HepG2 (cell line): ENCODE results near the gene HAUS5. TPM values are rescaled to one million over a fixed set of nuclear protein-coding genes. Genes with fewer than 3 reads are reported as not detected.

Source experiments
- CENPT ChIP-seq: sonication (generic); formaldehyde crosslinking; IDR thresholded peaks from 2 replicates; pipeline ENCODE4 v1.8.0; 2022; ENCODE audit warnings: low read depth, mild to moderate bottlenecking, moderate library complexity, missing genetic modification reagents
- EED ChIP-seq: sonication (generic); formaldehyde crosslinking; IDR thresholded peaks from 2 replicates; pipeline ENCODE4 v1.5.0; 2020; ENCODE audit warnings: mild to moderate bottlenecking, missing genetic modification reagents
- GATAD1 ChIP-seq: IDR thresholded peaks from 2 replicates; pipeline ENCODE4 v1.6.1; 2016; ENCODE audit warnings: missing genetic modification reagents, missing compliant biosample characterization
- HMG20B ChIP-seq: conservative IDR thresholded peaks from 2 replicates; pipeline ENCODE4 v1.6.1; 2016; ENCODE audit warnings: missing genetic modification reagents, missing compliant biosample characterization
- HNF4A ChIP-seq: sonication (generic); formaldehyde crosslinking; IDR thresholded peaks from 2 replicates; pipeline ENCODE4 v1.4.0; 2020; ENCODE audit warnings: missing genetic modification reagents
- KAT2B ChIP-seq: fragments of 150-350 bp; IDR thresholded peaks from 2 replicates; pipeline ENCODE4 v1.6.1; 2014; ENCODE audit warnings: low read depth, low read length, borderline replicate concordance
- KDM6A ChIP-seq: IDR thresholded peaks from 2 replicates; pipeline ENCODE4 v1.6.1; 2016; ENCODE audit warnings: low read depth
- MXD4 ChIP-seq: IDR thresholded peaks from 2 replicates; pipeline ENCODE4 v1.6.1; 2016; ENCODE audit warnings: mild to moderate bottlenecking, missing biosample characterization, missing genetic modification reagents
- SIX1 ChIP-seq: sonication (generic); formaldehyde crosslinking; IDR thresholded peaks from 2 replicates; pipeline ENCODE4 v1.4.0; 2020; ENCODE audit warnings: missing genetic modification reagents, borderline replicate concordance
- SYNCRIP ChIP-seq: fragments of 200-400 bp; formaldehyde crosslinking; IDR thresholded peaks from 2 replicates; pipeline ENCODE4 v1.6.1; 2018; ENCODE audit warnings: mild to moderate bottlenecking, low read depth, low read length; ENCODE audit not compliant: insufficient read depth
- TAF1 ChIP-seq: sonication (generic); formaldehyde crosslinking; IDR thresholded peaks from 2 replicates; pipeline ENCODE4 v1.4.0; 2020; ENCODE audit warnings: missing genetic modification reagents
- YY1 ChIP-seq: IDR thresholded peaks from 2 replicates; pipeline ENCODE4 v1.6.1; 2011; ENCODE audit warnings: low read length, low read depth, moderate library complexity, mild to moderate bottlenecking; ENCODE audit not compliant: insufficient read depth, insufficient replicate concordance
- ZBTB3 ChIP-seq: sonication (generic); formaldehyde crosslinking; IDR thresholded peaks from 2 replicates; pipeline ENCODE4 v1.4.0; 2020; ENCODE audit warnings: low read depth, mild to moderate bottlenecking, moderate library complexity, missing genetic modification reagents, borderline replicate concordance
- ZFP1 ChIP-seq: IDR thresholded peaks from 2 replicates; pipeline ENCODE4 v1.6.1; 2016
- ZNF530 ChIP-seq: sonication (generic); formaldehyde crosslinking; IDR thresholded peaks from 2 replicates; pipeline ENCODE4 v1.5.0; 2020; ENCODE audit warnings: low read depth, mild to moderate bottlenecking, missing genetic modification reagents
- ZNF567 ChIP-seq: sonication (generic); formaldehyde crosslinking; IDR thresholded peaks from 2 replicates; pipeline ENCODE4 v1.8.1; 2023; ENCODE audit warnings: mild to moderate bottlenecking, missing genetic modification reagents, borderline replicate concordance
- ZSCAN20 ChIP-seq: sonication (generic); formaldehyde crosslinking; IDR thresholded peaks from 2 replicates; pipeline ENCODE4 v1.4.0; 2020; ENCODE audit warnings: missing genetic modification reagents, mild to moderate bottlenecking, borderline replicate concordance
- polyA plus RNA-seq, 8 experiments: library from polyadenylated mRNA; depleted of rRNA in 3 of 8; stranded (reverse) in 7 of 8; unstranded in 1 of 8; fragments of >200 nt; fragmentation: Illumina TruSeq in 4 of 8; extraction: Trizol in 4 of 8; gene quantifications; 2 replicates each; pipeline versions ENCODE4 v1.2.1 to v1.2.3, GENCODE V29; 2011 to 2016; ENCODE audit warnings: low read depth in 4 of 8, missing spikeins in 1 of 8, mixed read lengths in 1 of 8; ENCODE audit not compliant: insufficient read depth in 1 of 8
- total RNA-seq, 5 experiments: library from RNA; depleted of rRNA; stranded (reverse); fragments of >200 nt; fragmentation: Illumina TruSeq; extraction: Trizol; gene quantifications; 2 replicates each; pipeline ENCODE4 v1.2.3, GENCODE V29; 2016; ENCODE audit warnings: low read depth in 1 of 5
- TF ChIP-seq, protein P1 (sequence below): sonication (generic); formaldehyde crosslinking; conservative IDR thresholded peaks from 2 replicates; pipeline ENCODE4 v1.4.0; 2020; ENCODE audit warnings: missing genetic modification reagents
- TF ChIP-seq, protein P2 (sequence below): sonication (generic); formaldehyde crosslinking; IDR thresholded peaks from 2 replicates; pipeline ENCODE4 v1.4.0; 2020; ENCODE audit warnings: missing genetic modification reagents, borderline replicate concordance
- TF ChIP-seq, protein P3 (sequence below): sonication (generic); formaldehyde crosslinking; IDR thresholded peaks from 2 replicates; pipeline ENCODE4 v1.5.1; 2020; ENCODE audit warnings: missing genetic modification reagents, mild to moderate bottlenecking, borderline replicate concordance
- TF ChIP-seq, protein P4 (sequence below): sonication (generic); formaldehyde crosslinking; IDR thresholded peaks from 2 replicates; pipeline ENCODE4 v1.4.0; 2020; ENCODE audit warnings: mild to moderate bottlenecking, missing genetic modification reagents

Gene HAUS5
- total and polyA plus RNA-seq, 2 of the 13 experiments (the other 11 are each of a cell fraction or from before 2014, with no cell fraction given): 10.3 to 17.7 TPM

DNA sequence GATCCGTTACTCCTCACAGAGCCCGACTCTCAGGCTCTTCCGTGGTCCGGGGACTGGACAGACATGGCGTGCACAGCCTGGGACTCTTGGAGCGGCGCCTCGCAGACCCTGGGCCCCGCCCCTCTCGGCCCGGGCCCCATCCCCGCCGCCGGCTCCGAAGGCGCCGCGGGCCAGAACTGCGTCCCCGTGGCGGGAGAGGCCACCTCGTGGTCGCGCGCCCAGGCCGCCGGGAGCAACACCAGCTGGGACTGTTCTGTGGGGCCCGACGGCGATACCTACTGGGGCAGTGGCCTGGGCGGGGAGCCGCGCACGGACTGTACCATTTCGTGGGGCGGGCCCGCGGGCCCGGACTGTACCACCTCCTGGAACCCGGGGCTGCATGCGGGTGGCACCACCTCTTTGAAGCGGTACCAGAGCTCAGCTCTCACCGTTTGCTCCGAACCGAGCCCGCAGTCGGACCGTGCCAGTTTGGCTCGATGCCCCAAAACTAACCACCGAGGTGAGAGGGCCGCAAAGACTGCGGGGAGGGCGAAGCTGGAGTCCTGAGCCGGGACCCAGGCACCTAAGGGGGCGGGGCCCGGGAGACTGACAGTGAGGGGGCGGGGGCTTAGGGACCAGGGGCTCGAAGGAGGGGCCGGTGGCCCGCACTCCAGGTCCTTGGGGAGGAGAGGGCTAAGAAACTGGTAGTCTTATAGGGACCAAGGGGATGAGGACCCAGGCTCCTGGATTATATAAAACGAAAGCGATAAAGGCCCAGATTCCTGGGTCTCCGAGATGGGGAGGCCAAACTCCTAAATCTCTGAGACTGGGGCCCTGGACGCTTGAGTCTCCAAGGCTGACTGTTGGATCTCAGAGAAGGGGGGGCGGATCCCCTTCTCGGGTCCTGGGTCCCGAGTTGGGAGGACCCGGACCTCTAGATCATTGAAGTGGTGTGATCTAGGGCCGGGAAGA lies 31.0 kb downstream of the HAUS5 start (continued):
- no peak; the same call in 1 of the 2 replicates for TF ChIP-seq SIX1 (CRISPR knock-in tag)
- TF ChIP-seq HNF4A (CRISPR knock-in tag): no peak; the same call in 1 of the 2 replicates
- TF ChIP-seq, protein P1, sequence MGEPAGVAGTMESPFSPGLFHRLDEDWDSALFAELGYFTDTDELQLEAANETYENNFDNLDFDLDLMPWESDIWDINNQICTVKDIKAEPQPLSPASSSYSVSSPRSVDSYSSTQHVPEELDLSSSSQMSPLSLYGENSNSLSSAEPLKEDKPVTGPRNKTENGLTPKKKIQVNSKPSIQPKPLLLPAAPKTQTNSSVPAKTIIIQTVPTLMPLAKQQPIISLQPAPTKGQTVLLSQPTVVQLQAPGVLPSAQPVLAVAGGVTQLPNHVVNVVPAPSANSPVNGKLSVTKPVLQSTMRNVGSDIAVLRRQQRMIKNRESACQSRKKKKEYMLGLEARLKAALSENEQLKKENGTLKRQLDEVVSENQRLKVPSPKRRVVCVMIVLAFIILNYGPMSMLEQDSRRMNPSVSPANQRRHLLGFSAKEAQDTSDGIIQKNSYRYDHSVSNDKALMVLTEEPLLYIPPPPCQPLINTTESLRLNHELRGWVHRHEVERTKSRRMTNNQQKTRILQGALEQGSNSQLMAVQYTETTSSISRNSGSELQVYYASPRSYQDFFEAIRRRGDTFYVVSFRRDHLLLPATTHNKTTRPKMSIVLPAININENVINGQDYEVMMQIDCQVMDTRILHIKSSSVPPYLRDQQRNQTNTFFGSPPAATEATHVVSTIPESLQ (CRISPR knock-in tag): no peak
- TF ChIP-seq KDM6A (CRISPR knock-in tag): no peak
- TF ChIP-seq GATAD1 (CRISPR knock-in tag): peak; percentile 60
- peak; percentile 93 for TF ChIP-seq TAF1
- no peak for TF ChIP-seq KAT2B
- TF ChIP-seq ZNF530 (CRISPR knock-in tag): no peak
- TF ChIP-seq ZSCAN20 (CRISPR knock-in tag): peak; percentile 87; the same call in 1 of the 2 replicates
- no peak for TF ChIP-seq ZFP1 (CRISPR knock-in tag)
- TF ChIP-seq, protein P2, sequence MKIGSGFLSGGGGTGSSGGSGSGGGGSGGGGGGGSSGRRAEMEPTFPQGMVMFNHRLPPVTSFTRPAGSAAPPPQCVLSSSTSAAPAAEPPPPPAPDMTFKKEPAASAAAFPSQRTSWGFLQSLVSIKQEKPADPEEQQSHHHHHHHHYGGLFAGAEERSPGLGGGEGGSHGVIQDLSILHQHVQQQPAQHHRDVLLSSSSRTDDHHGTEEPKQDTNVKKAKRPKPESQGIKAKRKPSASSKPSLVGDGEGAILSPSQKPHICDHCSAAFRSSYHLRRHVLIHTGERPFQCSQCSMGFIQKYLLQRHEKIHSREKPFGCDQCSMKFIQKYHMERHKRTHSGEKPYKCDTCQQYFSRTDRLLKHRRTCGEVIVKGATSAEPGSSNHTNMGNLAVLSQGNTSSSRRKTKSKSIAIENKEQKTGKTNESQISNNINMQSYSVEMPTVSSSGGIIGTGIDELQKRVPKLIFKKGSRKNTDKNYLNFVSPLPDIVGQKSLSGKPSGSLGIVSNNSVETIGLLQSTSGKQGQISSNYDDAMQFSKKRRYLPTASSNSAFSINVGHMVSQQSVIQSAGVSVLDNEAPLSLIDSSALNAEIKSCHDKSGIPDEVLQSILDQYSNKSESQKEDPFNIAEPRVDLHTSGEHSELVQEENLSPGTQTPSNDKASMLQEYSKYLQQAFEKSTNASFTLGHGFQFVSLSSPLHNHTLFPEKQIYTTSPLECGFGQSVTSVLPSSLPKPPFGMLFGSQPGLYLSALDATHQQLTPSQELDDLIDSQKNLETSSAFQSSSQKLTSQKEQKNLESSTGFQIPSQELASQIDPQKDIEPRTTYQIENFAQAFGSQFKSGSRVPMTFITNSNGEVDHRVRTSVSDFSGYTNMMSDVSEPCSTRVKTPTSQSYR (CRISPR knock-in tag): no peak
- no peak for TF ChIP-seq CENPT (CRISPR knock-in tag)
- TF ChIP-seq, protein P3, sequence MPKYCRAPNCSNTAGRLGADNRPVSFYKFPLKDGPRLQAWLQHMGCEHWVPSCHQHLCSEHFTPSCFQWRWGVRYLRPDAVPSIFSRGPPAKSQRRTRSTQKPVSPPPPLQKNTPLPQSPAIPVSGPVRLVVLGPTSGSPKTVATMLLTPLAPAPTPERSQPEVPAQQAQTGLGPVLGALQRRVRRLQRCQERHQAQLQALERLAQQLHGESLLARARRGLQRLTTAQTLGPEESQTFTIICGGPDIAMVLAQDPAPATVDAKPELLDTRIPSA (CRISPR knock-in tag): no peak
- TF ChIP-seq EED (CRISPR knock-in tag): no peak; the same call in 1 of the 2 replicates
- no peak for TF ChIP-seq ZNF567 (CRISPR knock-in tag)
- TF ChIP-seq SYNCRIP: no peak
- TF ChIP-seq, protein P4, sequence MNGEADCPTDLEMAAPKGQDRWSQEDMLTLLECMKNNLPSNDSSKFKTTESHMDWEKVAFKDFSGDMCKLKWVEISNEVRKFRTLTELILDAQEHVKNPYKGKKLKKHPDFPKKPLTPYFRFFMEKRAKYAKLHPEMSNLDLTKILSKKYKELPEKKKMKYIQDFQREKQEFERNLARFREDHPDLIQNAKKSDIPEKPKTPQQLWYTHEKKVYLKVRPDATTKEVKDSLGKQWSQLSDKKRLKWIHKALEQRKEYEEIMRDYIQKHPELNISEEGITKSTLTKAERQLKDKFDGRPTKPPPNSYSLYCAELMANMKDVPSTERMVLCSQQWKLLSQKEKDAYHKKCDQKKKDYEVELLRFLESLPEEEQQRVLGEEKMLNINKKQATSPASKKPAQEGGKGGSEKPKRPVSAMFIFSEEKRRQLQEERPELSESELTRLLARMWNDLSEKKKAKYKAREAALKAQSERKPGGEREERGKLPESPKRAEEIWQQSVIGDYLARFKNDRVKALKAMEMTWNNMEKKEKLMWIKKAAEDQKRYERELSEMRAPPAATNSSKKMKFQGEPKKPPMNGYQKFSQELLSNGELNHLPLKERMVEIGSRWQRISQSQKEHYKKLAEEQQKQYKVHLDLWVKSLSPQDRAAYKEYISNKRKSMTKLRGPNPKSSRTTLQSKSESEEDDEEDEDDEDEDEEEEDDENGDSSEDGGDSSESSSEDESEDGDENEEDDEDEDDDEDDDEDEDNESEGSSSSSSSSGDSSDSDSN: peak; percentile 89
- TF ChIP-seq YY1: no peak
- peak; percentile 90 for TF ChIP-seq MXD4 (CRISPR knock-in tag)
- TF ChIP-seq HMG20B (CRISPR knock-in tag): 0 out of 2 replicates have a peak, but pooled peaks have one; percentile 41
- 0 out of 2 replicates have a peak, but pooled peaks have one; percentile 57 for TF ChIP-seq ZBTB3 (CRISPR knock-in tag)
